VCaP (cell line): Measurements from ENCODE around the gene TEKTIP1.
"Not testable (repeated sequence)": the region's sequence is repeated elsewhere in the genome, so short reads cannot be mapped to it uniquely, and the experiment has no call there.

Experiments used
- H3K27ac ChIP-seq: fragments of 450-650 bp; 2 replicates; pipeline ENCODE4 v1.5.1; 2017
- CTCF ChIP-seq: fragments of 450-650 bp; conservative IDR thresholded peaks from 2 replicates; pipeline ENCODE4 v1.5.1; 2017; ENCODE audit warnings: mild to moderate bottlenecking, moderate library complexity

The TEKTIP1 gene

GRCh38 chr19:3576696-3577443, 37.9 kb downstream of the TEKTIP1 start:
- TF ChIP-seq CTCF, result no peak
- no peak overlapping the region for H3K27ac ChIP-seq

GRCh38 chr19:3577723-3578344, 38.9 kb downstream of the TEKTIP1 start:
- no peak for TF ChIP-seq CTCF
- no peak overlapping the region for H3K27ac ChIP-seq

GRCh38 chr19:3578390-3578789, 39.4 kb downstream of the TEKTIP1 start:
- H3K27ac ChIP-seq, result no peak overlapping the region
- TF ChIP-seq CTCF, result no peak

- H3K27ac ChIP-seq, result no peak overlapping the region
- TF ChIP-seq CTCF, result no peak
Observed at GRCh38 chr19:3580156-3580934, 41.4 kb downstream of the TEKTIP1 start.

GRCh38 chr19:3581792-3582191, 42.8 kb downstream of the TEKTIP1 start:
- not testable (repeated sequence) for H3K27ac ChIP-seq

GRCh38 chr19:3584036-3584802, 45.2 kb downstream of the TEKTIP1 start:
- H3K27ac ChIP-seq, result not testable (repeated sequence)

- no peak for TF ChIP-seq CTCF
- H3K27ac ChIP-seq, result no peak within 1 kb of the TSS
Observed at GRCh38 chr19:3585301-3586126, 46.5 kb downstream of the TEKTIP1 start, which contains the start of gene GIPC3. GIPC3 (plus strand) TSS chr19:3585478; CDS start chr19:3585598, 120 bp downstream.
